SK-N-SH (cell line): ENCODE data around the gene RAD51B. TPM values are rescaled to one million over a fixed set of nuclear protein-coding genes. Genes with fewer than 3 reads are reported as not detected.
A peak's percentile ranks its signal among the peaks of the same experiment; 100 is the strongest.

Experiments used
- CTCF ChIA-PET: fragments of 300-600, 350-600 bp; formaldehyde crosslinking; extraction: SDS; loops from one replicate; lab custom pipeline; 2021; lab: Yijun Ruan, JAX
- POLR2A ChIA-PET: fragments of 350-600 bp; sonication (Branson Sonifier 250); formaldehyde crosslinking; extraction: SDS; loops from one replicate; lab custom pipeline; 2020; ENCODE audit warnings: antibody characterized with exemption, inconsistent platforms; lab: Yijun Ruan, JAX
- DNase-seq: peaks from one replicate; pipeline ENCODE4 v3.0.0; 2012
- H2AFZ ChIP-seq: fragments of 200-600 bp; sonication (generic); 2 replicates; pipeline ENCODE4 v1.8.1; 2016; ENCODE audit warnings: antibody characterized with exemption, mild to moderate bottlenecking, low read depth
- H3F3A ChIP-seq: fragments of 200-600 bp; sonication (generic); replicated peaks from 2 replicates; pipeline ENCODE3; 2016; ENCODE audit warnings: antibody characterized with exemption, mild to moderate bottlenecking; ENCODE audit not compliant: insufficient read depth
- H3K27ac ChIP-seq, 2 experiments: fragments of 200-500 bp in 1 of 2; fragments of 200-600 bp in 1 of 2; sonication (Bioruptor generic) in 1 of 2; sonication (generic), shearing (Covaris generic) in 1 of 2; 2 replicates each; pipeline versions ENCODE4 v1.5.1 to v1.6.1; 2014 to 2016; ENCODE audit warnings: low read depth in 2 of 2, inconsistent platforms in 1 of 2, low read length in 1 of 2, mild to moderate bottlenecking in 1 of 2, mixed read lengths in 1 of 2
- H3K27me3 ChIP-seq: fragments of 200-600 bp; sonication (generic), shearing (Covaris generic); 2 replicates; pipeline ENCODE4 v1.6.1; 2016; ENCODE audit warnings: mixed run types; ENCODE audit not compliant: insufficient read depth
- H3K36me3 ChIP-seq, 2 experiments: fragments of 200-500 bp in 1 of 2; fragments of 200-600 bp in 1 of 2; sonication (Bioruptor generic) in 1 of 2; sonication (generic) in 1 of 2; replicated peaks in 1 of 2; 2 replicates each; pipeline versions ENCODE3 to v1.5.1; 2014 to 2016; ENCODE audit warnings: low read length in 1 of 2, mild to moderate bottlenecking in 1 of 2; ENCODE audit not compliant: insufficient read depth in 2 of 2, control insufficient read depth in 1 of 2
- H3K4me1 ChIP-seq, 2 experiments: fragments of 200-500 bp in 1 of 2; fragments of 200-600 bp in 1 of 2; sonication (Bioruptor generic) in 1 of 2; sonication (generic), shearing (Covaris generic) in 1 of 2; 2 replicates each; pipeline versions ENCODE4 v1.5.1 to v1.6.1; 2014 to 2016; ENCODE audit warnings: low read depth in 1 of 2, low read length in 1 of 2, mixed run types in 1 of 2; ENCODE audit not compliant: insufficient read depth in 2 of 2, control insufficient read depth in 1 of 2
- H3K4me2 ChIP-seq: fragments of 200-600 bp; sonication (generic), shearing (Covaris generic); 2 replicates; pipeline ENCODE4 v1.6.1; 2017; ENCODE audit warnings: mixed run types
- H3K4me3 ChIP-seq, 2 experiments: fragments of 200-500 bp in 1 of 2; fragments of 200-600 bp in 1 of 2; sonication (Bioruptor generic) in 1 of 2; sonication (generic), shearing (Covaris generic) in 1 of 2; 2 replicates each; pipeline versions ENCODE4 v1.5.1 to v1.8.1; 2014 to 2016; ENCODE audit warnings: low read depth in 2 of 2, inconsistent platforms in 1 of 2, low read length in 1 of 2, mild to moderate bottlenecking in 1 of 2, mixed read lengths in 1 of 2, moderate library complexity in 1 of 2
- H3K79me2 ChIP-seq: fragments of 200-600 bp; sonication (generic); 2 replicates; pipeline ENCODE4 v1.8.1; 2017; ENCODE audit warnings: mild to moderate bottlenecking; ENCODE audit not compliant: insufficient read depth
- H3K9ac ChIP-seq: fragments of 200-600 bp; sonication (generic); 2 replicates; pipeline ENCODE4 v1.6.1; 2017; ENCODE audit warnings: mixed run types
- H3K9me2 ChIP-seq: fragments of 200-600 bp; sonication (generic); 2 replicates; pipeline ENCODE4 v1.6.1; 2017; ENCODE audit warnings: mixed run types
- H3K9me3 ChIP-seq: fragments of 200-600 bp; sonication (generic); 2 replicates; pipeline ENCODE4 v1.6.1; 2017; ENCODE audit warnings: mixed run types, mild to moderate bottlenecking, moderate library complexity
- H4K20me1 ChIP-seq: fragments of 200-600 bp; sonication (generic); 2 replicates; pipeline ENCODE4 v1.6.1; 2017; ENCODE audit warnings: mild to moderate bottlenecking, mixed run types; ENCODE audit not compliant: insufficient read depth
- CHD2 ChIP-seq: fragments of 150-350 bp; IDR thresholded peaks from 2 replicates; pipeline ENCODE4 v1.6.1; 2018; ENCODE audit warnings: low read length; ENCODE audit not compliant: partially characterized antibody
- CTCF ChIP-seq: fragments of 200-600 bp; sonication (generic); IDR thresholded peaks from 2 replicates; pipeline ENCODE4 v1.6.1; 2017; ENCODE audit warnings: antibody characterized with exemption, mild to moderate bottlenecking, moderate library complexity
- EP300 ChIP-seq, 2 experiments: IDR thresholded peaks; 2 replicates each; pipeline versions ENCODE4 v1.4.0 to v1.6.1; 2012; ENCODE audit warnings: borderline replicate concordance in 1 of 2, low read depth in 1 of 2, low read length in 1 of 2
- FOSL2 ChIP-seq: IDR thresholded peaks from 2 replicates; pipeline ENCODE4 v1.4.0; 2012; ENCODE audit warnings: low read depth, mild to moderate bottlenecking, moderate library complexity, borderline replicate concordance
- GABPA ChIP-seq: IDR thresholded peaks from 2 replicates; pipeline ENCODE4 v1.4.0; 2012; ENCODE audit warnings: low read depth, mild to moderate bottlenecking
- GATA2 ChIP-seq: sonication (generic); formaldehyde crosslinking; IDR thresholded peaks from 2 replicates; pipeline ENCODE4 v1.5.0; 2020; ENCODE audit warnings: mild to moderate bottlenecking, missing genetic modification reagents
- IRF3 ChIP-seq: fragments of 150-350 bp; IDR thresholded peaks from 2 replicates; pipeline ENCODE4 v1.6.1; 2016; ENCODE audit warnings: mild to moderate bottlenecking, low read depth, low read length
- JUND ChIP-seq: IDR thresholded peaks from 2 replicates; pipeline ENCODE4 v1.4.0; 2012
- NRF1 ChIP-seq: IDR thresholded peaks from 2 replicates; pipeline ENCODE4 v1.6.1; 2012; ENCODE audit warnings: low read depth, mild to moderate bottlenecking, low read length
- POLR2AphosphoS5 ChIP-seq: IDR thresholded peaks from 2 replicates; pipeline ENCODE4 v1.6.1; 2012; ENCODE audit warnings: low read depth, low read length
- RFX5 ChIP-seq: IDR thresholded peaks from 2 replicates; pipeline ENCODE4 v1.6.1; 2012; ENCODE audit warnings: mild to moderate bottlenecking, improper control_type of control experiment, low read length
- RXRA ChIP-seq: IDR thresholded peaks from 2 replicates; pipeline ENCODE4 v1.4.0; 2012; ENCODE audit warnings: low read depth, mild to moderate bottlenecking, borderline replicate concordance
- SIN3A ChIP-seq: IDR thresholded peaks from 2 replicates; pipeline ENCODE4 v1.6.1; 2012; ENCODE audit warnings: low read depth, mild to moderate bottlenecking, low read length, moderate library complexity, borderline replicate concordance
- TCF12 ChIP-seq: IDR thresholded peaks from 2 replicates; pipeline ENCODE4 v1.4.0; 2012
- USF1 ChIP-seq: IDR thresholded peaks from 2 replicates; pipeline ENCODE4 v1.4.0; 2012; ENCODE audit warnings: low read depth, borderline replicate concordance
- WGBS: methylation state at CpG from one replicate; pipeline ENCODE4 v1.1.6; 2017; ENCODE audit warnings: low lambda C conversion rate; 5-methylcytosine and 5-hydroxymethylcytosine counted together
- polyA plus RNA-seq, 3 experiments: library from polyadenylated mRNA; depleted of rRNA; stranded (reverse); fragments of >200 nt; gene quantifications; 2 replicates each; pipeline ENCODE4 v1.2.3, GENCODE V29; 2012

Gene RAD51B
- polyA plus RNA-seq, 1 of the 3 experiments (the other 2 are of a cell fraction) = 6.0 TPM

- H2AFZ ChIP-seq = peak overlapping the region; percentile 11; the same call in 1 of the 2 replicates
- no peak overlapping the region for H3K4me3 ChIP-seq
- no peaks in the 10 kb centered on the region for H4K20me1 ChIP-seq
- H3K4me1 ChIP-seq = peaks cover 0 to 25% of the 10 kb centered on the region in 2 experiments; a peak in 3 of 4 replicates
- H3K27ac ChIP-seq = peak overlapping the region; percentile 94 to 98
- H3F3A ChIP-seq = peaks cover 32% of the 10 kb centered on the region
- no peak overlapping the region for H3K9ac ChIP-seq
- H3K79me2 ChIP-seq = no peaks in the 10 kb centered on the region
- H3K9me3 ChIP-seq = no peaks in the 10 kb centered on the region
- ChIA-PET CTCF (interaction anchor here (2.9 kb wide), 1 partner anchor 587 kb away, joined by 7 read pairs; no protein-coding TSS in a partner anchor), POLR2A (no interaction called here)
- H3K27me3 ChIP-seq = no peaks in the 10 kb centered on the region
- H3K9me2 ChIP-seq = no peaks in the 10 kb centered on the region
- TF ChIP-seq NRF1 = no peak
- TF ChIP-seq CHD2 = no peak
- TF ChIP-seq RXRA = no peak
- no peak for TF ChIP-seq IRF3
- no peak for TF ChIP-seq CTCF
- TF ChIP-seq JUND = no peak
- TF ChIP-seq RFX5 = no peak
- TF ChIP-seq SIN3A = no peak
- TF ChIP-seq USF1 = no peak
- TF ChIP-seq GATA2 (CRISPR knock-in tag) = no peak
- TF ChIP-seq POLR2AphosphoS5 = no peak
- no peak overlapping the region for H3K4me2 ChIP-seq
- DNase-seq = no peak
- H3K36me3 ChIP-seq = no peaks in the 10 kb centered on the region
- WGBS = 80% methylated on average over 3 of the region's 3 CpGs
Observed at GRCh38 chr14:68230202-68230949, 410.8 kb downstream of the RAD51B start.

- WGBS = 73% methylated on average over 2 of the region's 2 CpGs
- Histone ChIP-seq H3K36me3 (no peaks in the 10 kb centered on the region), H3K9me3 (no peaks in the 10 kb centered on the region)
- no peak for TF ChIP-seq GABPA
- 0 out of 4 replicates have a peak, but pooled peaks of 1 of the 2 experiments have one; percentile 7 for TF ChIP-seq EP300 (IDR thresholded peaks at IDR 0.05; ENCODE audit: borderline replicate concordance in 1 of 2, low read depth in 1 of 2, low read length in 1 of 2)
- peak; percentile 56; the same call in 1 of the 2 replicates for TF ChIP-seq TCF12
- peak; percentile 11; the same call in 1 of the 2 replicates for TF ChIP-seq FOSL2
- TF ChIP-seq, all 33 proteins: peak for 3
- no peaks in the 10 kb centered on the region for H3K9me2 ChIP-seq
- H3K4me2 ChIP-seq = peak overlapping the region; percentile 47
- H3K4me3 ChIP-seq = no peak overlapping the region
- peak overlapping the region; percentile 62 for H3K9ac ChIP-seq
- no peaks in the 10 kb centered on the region for H3K79me2 ChIP-seq
- no peaks in the 10 kb centered on the region for H3K27me3 ChIP-seq
- H2AFZ ChIP-seq = peak overlapping the region; percentile 11; the same call in 1 of the 2 replicates
- H4K20me1 ChIP-seq = no peaks in the 10 kb centered on the region
- ChIA-PET CTCF (no interaction called here), POLR2A (no interaction called here)
- no peak for DNase-seq
- peak overlapping the region; percentile 94 to 98 for H3K27ac ChIP-seq
- peaks cover 0 to 25% of the 10 kb centered on the region in 2 experiments; a peak in 3 of 4 replicates for H3K4me1 ChIP-seq
- peaks cover 32% of the 10 kb centered on the region for H3F3A ChIP-seq
Observed at GRCh38 chr14:68230950-68231717, 411.6 kb downstream of the RAD51B start.
